GM12878 (cell line): ENCODE data around the gene RGS1. TPM values are rescaled to one million over a fixed set of nuclear protein-coding genes. Genes with fewer than 3 reads are reported as not detected.

ENCODE experiments used
- ASH2L ChIP-seq: fragments of 300-600, 200-600 bp; sonication (generic); IDR thresholded peaks from 2 replicates; pipeline ENCODE4 v1.6.1; 2017; ENCODE audit warnings: low read depth, mild to moderate bottlenecking, borderline replicate concordance
- BACH1 ChIP-seq: fragments of 450-650 bp; IDR thresholded peaks from 2 replicates; pipeline ENCODE4 v1.6.1; 2017; ENCODE audit warnings: mild to moderate bottlenecking, borderline replicate concordance
- BMI1 ChIP-seq: fragments of 450-650 bp; IDR thresholded peaks from 2 replicates; pipeline ENCODE4 v1.6.1; 2016; ENCODE audit warnings: mild to moderate bottlenecking, moderate library complexity, borderline replicate concordance
- BRCA1 ChIP-seq: IDR thresholded peaks from 2 replicates; pipeline ENCODE4 v1.6.1; 2011; ENCODE audit warnings: low read depth, low read length, improper control_type of control experiment
- CHD1 ChIP-seq: IDR thresholded peaks from 2 replicates; pipeline ENCODE4 v1.6.1; 2012; ENCODE audit warnings: low read depth, low read length, improper control_type of control experiment
- MTA2 ChIP-seq: fragments of 450-650 bp; IDR thresholded peaks from 2 replicates; pipeline ENCODE4 v1.6.1; 2016; ENCODE audit warnings: low read depth, mild to moderate bottlenecking, moderate library complexity
- MTA3 ChIP-seq: IDR thresholded peaks from 2 replicates; pipeline ENCODE4 v1.6.1; 2012; ENCODE audit warnings: low read length, inconsistent platforms, borderline replicate concordance
- NFIC ChIP-seq: IDR thresholded peaks from 2 replicates; pipeline ENCODE4 v1.6.1; 2012; ENCODE audit warnings: low read depth, mild to moderate bottlenecking, inconsistent platforms, low read length, moderate library complexity
- PML ChIP-seq: IDR thresholded peaks from 2 replicates; pipeline ENCODE4 v1.6.1; 2012; ENCODE audit warnings: low read length, inconsistent platforms
- POLR2A ChIP-seq: IDR thresholded peaks from 2 replicates; pipeline ENCODE4 v1.6.1; 2011; ENCODE audit warnings: low read depth, mild to moderate bottlenecking, low read length
- POLR2AphosphoS2 ChIP-seq: IDR thresholded peaks from 2 replicates; pipeline ENCODE4 v1.6.1; 2011; ENCODE audit warnings: low read depth, mild to moderate bottlenecking, low read length, improper control_type of control experiment, moderate library complexity
- SMARCA5 ChIP-seq: fragments of 450-650 bp; IDR thresholded peaks from 2 replicates; pipeline ENCODE4 v1.6.1; 2017; ENCODE audit warnings: mild to moderate bottlenecking
- SREBF2 ChIP-seq: IDR thresholded peaks from 2 replicates; pipeline ENCODE4 v1.6.1; 2012; ENCODE audit warnings: mild to moderate bottlenecking, low read length
- STAT3 ChIP-seq: IDR thresholded peaks from 2 replicates; pipeline ENCODE4 v1.6.1; 2011; ENCODE audit warnings: low read depth, low read length, improper control_type of control experiment
- YY1 ChIP-seq: IDR thresholded peaks from 2 replicates; pipeline ENCODE4 v1.6.1; 2011; ENCODE audit warnings: low read depth, mild to moderate bottlenecking, low read length
- ZBED1 ChIP-seq: IDR thresholded peaks from 2 replicates; pipeline ENCODE4 v1.6.1; 2016; ENCODE audit warnings: borderline replicate concordance
- ZNF207 ChIP-seq: fragments of 450-650 bp; IDR thresholded peaks from 2 replicates; pipeline ENCODE4 v1.6.1; 2014; ENCODE audit warnings: antibody characterized with exemption, mild to moderate bottlenecking, borderline replicate concordance
- polyA plus RNA-seq, 11 experiments: library from polyadenylated mRNA; depleted of rRNA in 4 of 11; unstranded in 6 of 11; stranded (reverse) in 5 of 11; fragments of >200 nt; fragmentation: Nextera tagmentation in 4 of 11; fragmentation: Illumina TruSeq in 1 of 11; extraction: Ambion mirVana in 4 of 11; extraction: Trizol in 1 of 11; gene quantifications; 1 replicate in 1 of 11; 2 replicates in 10 of 11; pipeline versions ENCODE4 v1.2.1 to v1.2.3, GENCODE V29; 2011 to 2016; ENCODE audit warnings: inconsistent platforms in 2 of 11, missing spikeins in 2 of 11, low read depth in 1 of 11
- total RNA-seq, 4 experiments: library from RNA; depleted of rRNA in 3 of 4; stranded (reverse); fragments of >200 nt in 3 of 4; fragmentation: Illumina TruSeq in 1 of 4; extraction: Trizol in 1 of 4; gene quantifications; 2 replicates each; pipeline versions ENCODE4 v1.2.1 to v1.2.3, GENCODE V29; 2013 to 2021
- TF ChIP-seq, protein P1 (sequence below): fragments of 450-650 bp; IDR thresholded peaks from 2 replicates; pipeline ENCODE4 v1.6.1; 2016; ENCODE audit warnings: mild to moderate bottlenecking, moderate library complexity, borderline replicate concordance
- TF ChIP-seq, protein P2 (sequence below): IDR thresholded peaks from 2 replicates; pipeline ENCODE4 v1.6.1; 2012; ENCODE audit warnings: low read depth, low read length, improper control_type of control experiment
- TF ChIP-seq, protein P3 (sequence below): IDR thresholded peaks from 2 replicates; pipeline ENCODE4 v1.6.1; 2011; ENCODE audit warnings: borderline replicate concordance, low read depth, mild to moderate bottlenecking, moderate library complexity, low read length; ENCODE audit not compliant: insufficient read depth, poor library complexity, severe bottlenecking
- TF ChIP-seq, protein P4 (sequence below): fragments of 450-650 bp; IDR thresholded peaks from 2 replicates; pipeline ENCODE4 v1.6.1; 2017; ENCODE audit warnings: antibody characterized with exemption, mild to moderate bottlenecking, moderate library complexity

Gene RGS1
- total and polyA plus RNA-seq, 10 of the 15 experiments (the other 5 are each of a cell fraction or from before 2014, with no cell fraction given), result 20.7 to 882 (median 45.9) TPM

DNA sequence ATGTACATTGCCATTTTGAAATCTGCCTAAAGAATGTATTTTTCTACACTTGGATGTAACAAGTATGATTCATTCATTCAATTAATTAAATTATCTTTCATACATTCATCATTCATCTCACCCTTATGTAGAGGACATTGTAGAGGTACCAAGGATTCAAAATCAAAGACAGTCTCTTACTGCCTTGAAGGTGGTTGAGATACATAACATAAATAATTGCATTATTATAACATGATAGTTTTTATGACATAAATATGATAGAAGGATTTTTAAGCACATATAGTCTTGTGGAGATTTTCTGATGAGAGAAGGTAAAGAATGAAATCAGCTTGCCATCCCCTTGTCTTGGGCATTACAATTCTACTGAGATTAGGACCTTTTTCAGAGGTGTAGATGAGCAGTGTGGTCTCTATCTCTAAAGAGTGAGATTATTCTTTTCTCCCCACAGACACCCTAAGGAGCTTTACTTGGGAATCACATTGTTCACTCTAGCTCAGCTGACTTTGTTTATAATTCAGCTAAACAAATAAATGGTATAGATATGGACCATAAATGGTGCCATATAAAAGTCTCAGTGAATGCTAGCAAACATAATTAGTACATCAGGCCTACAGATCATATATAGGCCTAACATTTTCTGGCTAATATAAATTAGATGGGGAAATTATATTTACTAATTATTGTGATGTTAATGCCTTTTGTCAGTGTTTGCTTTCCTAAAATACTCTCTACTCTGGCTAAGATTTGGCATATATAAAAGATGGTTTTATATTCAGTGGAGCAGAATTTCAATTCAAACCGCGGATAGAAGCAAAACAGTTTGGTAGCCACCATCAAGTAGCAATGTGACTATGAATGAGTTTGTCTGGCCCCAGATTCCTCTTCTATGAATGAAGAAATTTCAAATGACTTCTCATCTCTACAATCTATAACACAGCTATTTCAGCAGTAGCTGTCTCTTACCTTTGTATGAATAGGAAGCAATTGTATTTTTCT is 1.9 kb downstream of the RGS1 start (continued):
- TF ChIP-seq PML (0 out of 2 replicates have a peak, but pooled peaks have one; percentile 16), CHD1 (peak; percentile 37; the same call in 1 of the 2 replicates), ZNF207 (no peak), YY1 (no peak), BMI1 (peak; percentile 66), MTA2 (no peak), BRCA1 (no peak), SREBF2 (no peak), SMARCA5 (no peak), POLR2AphosphoS2 (peak; percentile 95), STAT3 (no peak), ASH2L (no peak), MTA3 (no peak), ZBED1 (no peak), POLR2A (no peak), NFIC (no peak; the same call in 1 of the 2 replicates), BACH1 (peak; percentile 94)
- TF ChIP-seq, protein P1, sequence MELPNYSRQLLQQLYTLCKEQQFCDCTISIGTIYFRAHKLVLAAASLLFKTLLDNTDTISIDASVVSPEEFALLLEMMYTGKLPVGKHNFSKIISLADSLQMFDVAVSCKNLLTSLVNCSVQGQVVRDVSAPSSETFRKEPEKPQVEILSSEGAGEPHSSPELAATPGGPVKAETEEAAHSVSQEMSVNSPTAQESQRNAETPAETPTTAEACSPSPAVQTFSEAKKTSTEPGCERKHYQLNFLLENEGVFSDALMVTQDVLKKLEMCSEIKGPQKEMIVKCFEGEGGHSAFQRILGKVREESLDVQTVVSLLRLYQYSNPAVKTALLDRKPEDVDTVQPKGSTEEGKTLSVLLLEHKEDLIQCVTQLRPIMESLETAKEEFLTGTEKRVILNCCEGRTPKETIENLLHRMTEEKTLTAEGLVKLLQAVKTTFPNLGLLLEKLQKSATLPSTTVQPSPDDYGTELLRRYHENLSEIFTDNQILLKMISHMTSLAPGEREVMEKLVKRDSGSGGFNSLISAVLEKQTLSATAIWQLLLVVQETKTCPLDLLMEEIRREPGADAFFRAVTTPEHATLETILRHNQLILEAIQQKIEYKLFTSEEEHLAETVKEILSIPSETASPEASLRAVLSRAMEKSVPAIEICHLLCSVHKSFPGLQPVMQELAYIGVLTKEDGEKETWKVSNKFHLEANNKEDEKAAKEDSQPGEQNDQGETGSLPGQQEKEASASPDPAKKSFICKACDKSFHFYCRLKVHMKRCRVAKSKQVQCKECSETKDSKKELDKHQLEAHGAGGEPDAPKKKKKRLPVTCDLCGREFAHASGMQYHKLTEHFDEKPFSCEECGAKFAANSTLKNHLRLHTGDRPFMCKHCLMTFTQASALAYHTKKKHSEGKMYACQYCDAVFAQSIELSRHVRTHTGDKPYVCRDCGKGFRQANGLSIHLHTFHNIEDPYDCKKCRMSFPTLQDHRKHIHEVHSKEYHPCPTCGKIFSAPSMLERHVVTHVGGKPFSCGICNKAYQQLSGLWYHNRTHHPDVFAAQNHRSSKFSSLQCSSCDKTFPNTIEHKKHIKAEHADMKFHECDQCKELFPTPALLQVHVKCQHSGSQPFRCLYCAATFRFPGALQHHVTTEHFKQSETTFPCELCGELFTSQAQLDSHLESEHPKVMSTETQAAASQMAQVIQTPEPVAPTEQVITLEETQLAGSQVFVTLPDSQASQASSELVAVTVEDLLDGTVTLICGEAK, result no peak
- TF ChIP-seq, protein P2, sequence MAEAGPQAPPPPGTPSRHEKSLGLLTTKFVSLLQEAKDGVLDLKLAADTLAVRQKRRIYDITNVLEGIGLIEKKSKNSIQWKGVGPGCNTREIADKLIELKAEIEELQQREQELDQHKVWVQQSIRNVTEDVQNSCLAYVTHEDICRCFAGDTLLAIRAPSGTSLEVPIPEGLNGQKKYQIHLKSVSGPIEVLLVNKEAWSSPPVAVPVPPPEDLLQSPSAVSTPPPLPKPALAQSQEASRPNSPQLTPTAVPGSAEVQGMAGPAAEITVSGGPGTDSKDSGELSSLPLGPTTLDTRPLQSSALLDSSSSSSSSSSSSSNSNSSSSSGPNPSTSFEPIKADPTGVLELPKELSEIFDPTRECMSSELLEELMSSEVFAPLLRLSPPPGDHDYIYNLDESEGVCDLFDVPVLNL, result no peak
- TF ChIP-seq, protein P3, sequence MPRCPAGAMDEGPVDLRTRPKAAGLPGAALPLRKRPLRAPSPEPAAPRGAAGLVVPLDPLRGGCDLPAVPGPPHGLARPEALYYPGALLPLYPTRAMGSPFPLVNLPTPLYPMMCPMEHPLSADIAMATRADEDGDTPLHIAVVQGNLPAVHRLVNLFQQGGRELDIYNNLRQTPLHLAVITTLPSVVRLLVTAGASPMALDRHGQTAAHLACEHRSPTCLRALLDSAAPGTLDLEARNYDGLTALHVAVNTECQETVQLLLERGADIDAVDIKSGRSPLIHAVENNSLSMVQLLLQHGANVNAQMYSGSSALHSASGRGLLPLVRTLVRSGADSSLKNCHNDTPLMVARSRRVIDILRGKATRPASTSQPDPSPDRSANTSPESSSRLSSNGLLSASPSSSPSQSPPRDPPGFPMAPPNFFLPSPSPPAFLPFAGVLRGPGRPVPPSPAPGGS, result no peak
- TF ChIP-seq, protein P4, sequence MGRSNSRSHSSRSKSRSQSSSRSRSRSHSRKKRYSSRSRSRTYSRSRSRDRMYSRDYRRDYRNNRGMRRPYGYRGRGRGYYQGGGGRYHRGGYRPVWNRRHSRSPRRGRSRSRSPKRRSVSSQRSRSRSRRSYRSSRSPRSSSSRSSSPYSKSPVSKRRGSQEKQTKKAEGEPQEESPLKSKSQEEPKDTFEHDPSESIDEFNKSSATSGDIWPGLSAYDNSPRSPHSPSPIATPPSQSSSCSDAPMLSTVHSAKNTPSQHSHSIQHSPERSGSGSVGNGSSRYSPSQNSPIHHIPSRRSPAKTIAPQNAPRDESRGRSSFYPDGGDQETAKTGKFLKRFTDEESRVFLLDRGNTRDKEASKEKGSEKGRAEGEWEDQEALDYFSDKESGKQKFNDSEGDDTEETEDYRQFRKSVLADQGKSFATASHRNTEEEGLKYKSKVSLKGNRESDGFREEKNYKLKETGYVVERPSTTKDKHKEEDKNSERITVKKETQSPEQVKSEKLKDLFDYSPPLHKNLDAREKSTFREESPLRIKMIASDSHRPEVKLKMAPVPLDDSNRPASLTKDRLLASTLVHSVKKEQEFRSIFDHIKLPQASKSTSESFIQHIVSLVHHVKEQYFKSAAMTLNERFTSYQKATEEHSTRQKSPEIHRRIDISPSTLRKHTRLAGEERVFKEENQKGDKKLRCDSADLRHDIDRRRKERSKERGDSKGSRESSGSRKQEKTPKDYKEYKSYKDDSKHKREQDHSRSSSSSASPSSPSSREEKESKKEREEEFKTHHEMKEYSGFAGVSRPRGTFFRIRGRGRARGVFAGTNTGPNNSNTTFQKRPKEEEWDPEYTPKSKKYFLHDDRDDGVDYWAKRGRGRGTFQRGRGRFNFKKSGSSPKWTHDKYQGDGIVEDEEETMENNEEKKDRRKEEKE, result no peak; the same call in 1 of the 2 replicates
